ELR (cell line): ENCODE data around the gene IFITM2.
"Not testable (repeated sequence)": the region's sequence is repeated elsewhere in the genome, so short reads cannot be mapped to it uniquely, and the experiment has no call there.

Experiments used
- DNase-seq: peaks from one replicate; pipeline ENCODE4 v3.0.0-alpha.2; 2015; ENCODE audit warnings: low read depth

IFITM2 gene

DNA sequence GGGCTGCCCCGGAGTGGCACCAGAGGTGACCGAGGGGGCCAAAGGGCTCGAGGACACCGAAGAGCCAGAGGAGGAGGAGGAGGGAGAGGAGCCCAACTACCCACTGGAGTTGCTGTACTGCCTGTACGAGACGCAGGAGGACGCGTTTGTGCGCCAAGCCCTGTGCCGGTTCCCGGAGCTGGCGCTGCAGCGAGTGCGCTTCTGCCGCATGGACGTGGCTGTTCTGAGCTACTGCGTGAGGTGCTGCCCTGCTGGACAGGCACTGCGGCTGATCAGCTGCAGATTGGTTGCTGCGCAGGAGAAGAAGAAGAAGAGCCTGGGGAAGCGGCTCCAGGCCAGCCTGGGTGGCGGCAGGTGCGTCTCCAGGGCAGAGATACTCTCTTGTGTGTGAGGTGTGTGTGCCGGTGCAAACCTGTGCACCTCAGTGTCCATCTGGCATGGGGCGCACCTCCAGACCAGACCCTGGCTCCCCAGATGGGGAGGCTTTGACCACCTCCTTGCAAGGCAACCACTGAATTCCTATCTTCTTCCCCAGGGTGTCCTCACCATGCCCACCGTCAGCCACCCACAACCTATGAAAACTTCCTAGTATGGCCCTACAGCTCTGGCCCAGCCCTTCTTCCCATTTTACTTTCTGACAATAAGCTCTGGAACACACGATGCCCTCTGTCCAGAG is 26.0 kb upstream of the IFITM2 start:
- DNase-seq = no peak

DNA sequence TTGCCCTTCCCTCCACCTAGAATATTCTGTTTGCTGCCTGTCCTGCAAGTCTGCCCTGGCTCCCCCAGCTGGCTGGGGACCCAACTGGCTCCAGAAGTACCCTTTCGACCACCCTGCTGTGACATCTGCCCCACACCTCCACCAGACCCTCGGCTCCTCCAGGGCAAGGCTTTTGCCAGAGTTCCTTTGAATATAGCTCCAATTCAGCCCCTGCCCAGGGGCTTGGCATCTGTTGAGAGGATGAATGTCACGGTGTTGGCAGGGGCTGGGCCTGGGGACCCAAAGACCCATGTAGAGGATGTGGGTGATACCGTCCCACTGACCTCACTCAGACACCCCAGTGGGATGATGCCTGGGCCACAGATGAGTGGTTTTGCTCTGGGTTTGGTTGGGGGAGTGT is 25.4 kb upstream of the IFITM2 start:
- DNase-seq = no peak

DNA sequence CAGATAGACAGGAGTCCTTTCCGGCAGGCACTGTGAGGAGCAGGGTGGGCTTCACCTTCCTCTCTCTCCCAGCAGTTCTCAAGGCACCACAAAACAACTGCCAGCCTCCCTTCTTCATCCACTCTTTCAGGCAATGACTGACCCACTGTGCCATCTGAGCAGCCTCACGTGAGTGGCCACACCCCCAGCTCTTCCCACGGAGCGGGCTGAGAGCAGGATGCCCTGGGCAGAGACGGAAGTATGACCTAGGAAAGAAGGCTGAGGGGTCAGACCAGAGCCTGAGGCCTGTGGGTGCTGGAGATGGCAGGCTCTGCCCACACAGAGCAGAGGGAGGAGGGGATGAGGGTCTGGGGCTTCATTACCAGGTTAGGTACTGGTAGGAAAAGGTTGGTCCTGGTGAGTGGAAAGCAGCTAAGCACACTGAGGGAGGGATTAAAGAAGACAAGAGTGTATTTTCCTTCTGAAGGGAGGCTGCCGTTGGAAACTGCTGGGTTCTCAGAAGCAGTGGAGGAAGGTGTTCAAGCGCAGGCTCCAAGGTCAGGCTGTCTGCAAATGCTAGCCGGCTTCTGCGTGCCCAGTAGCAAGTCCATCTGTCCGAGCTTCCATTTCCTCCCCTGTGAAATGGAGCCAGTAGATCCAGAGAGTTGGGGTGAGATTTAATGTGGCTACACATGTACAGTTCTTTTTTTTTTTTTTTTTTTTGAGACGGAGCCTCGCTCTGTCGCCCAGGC is 24.8 kb upstream of the IFITM2 start:
- no peak for DNase-seq

- no peak for DNase-seq
Observed at GRCh38 chr11:283405-284104, 24.1 kb upstream of the IFITM2 start.

DNA sequence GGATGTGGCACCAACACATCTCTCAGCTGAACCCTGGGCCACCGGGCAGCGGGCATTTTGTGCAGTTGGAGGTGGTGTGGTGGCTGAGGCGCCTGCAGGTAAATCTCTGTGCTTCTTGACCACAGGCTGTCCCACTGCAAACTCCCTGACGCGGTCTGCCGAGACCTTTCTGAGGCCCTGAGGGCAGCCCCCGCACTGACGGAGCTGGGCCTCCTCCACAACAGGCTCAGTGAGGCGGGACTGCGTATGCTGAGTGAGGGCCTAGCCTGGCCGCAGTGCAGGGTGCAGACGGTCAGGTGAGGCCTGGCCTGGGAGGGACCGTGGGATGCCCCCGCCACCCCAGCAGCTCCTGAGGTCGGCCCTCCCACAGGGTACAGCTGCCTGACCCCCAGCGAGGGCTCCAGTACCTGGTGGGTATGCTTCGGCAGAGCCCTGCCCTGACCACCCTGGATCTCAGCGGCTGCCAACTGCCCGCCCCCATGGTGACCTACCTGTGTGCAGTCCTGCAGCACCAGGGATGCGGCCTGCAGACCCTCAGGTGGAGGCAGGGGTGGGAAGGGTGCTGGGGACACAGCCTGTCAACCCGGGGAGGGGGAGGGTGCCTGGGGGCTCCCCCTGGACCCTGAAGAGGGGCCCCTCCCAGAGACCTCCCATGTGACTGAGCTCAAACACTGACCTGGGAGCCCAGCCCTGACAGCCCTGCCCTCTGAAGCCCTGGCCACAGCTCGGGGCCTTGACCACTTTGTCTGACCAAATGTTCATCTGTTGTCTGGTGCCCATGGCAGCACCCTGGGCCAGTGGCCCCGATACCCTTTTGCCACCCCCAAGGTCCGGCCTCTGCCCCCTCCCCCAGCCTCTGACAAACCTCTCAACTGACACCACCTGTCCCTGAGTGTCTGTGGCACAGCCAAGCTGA is 23.3 kb upstream of the IFITM2 start:
- DNase-seq = no peak

DNA sequence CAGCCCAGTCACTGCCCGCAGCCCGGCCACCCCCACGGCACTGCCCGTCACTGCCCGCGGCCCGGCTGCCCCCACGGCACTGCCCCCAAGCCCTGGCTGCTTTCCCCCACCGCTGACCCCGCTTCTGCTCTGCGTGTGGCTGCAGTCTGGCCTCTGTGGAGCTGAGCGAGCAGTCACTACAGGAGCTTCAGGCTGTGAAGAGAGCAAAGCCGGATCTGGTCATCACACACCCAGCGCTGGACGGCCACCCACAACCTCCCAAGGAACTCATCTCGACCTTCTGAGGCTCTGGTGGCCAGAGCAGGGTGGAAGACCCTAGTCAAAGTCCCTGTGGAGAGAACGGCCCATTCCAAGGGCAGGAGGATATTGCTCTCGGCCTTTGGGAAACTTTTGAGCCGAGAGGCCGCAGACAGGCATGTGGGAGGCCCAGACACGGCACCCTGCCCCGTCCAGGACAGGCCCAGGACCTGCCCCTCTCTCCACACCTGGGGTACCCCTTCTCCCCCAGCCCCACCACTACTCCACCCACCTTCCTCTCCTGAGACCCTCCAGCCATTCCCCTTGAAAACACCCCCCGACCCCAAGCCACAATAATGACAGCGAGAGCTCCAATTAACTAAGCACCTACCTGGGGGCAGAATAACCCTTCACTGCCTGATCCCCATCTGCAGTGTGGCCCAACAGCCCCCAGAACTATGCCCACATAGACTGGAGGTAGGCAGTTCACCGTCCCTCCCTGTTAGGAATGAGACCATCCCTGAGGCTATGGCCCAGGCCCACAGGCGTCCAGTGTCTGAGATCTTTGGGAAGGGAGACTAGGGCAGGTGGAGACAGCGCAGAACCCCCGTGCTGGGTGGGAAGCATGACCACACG is 22.4 kb upstream of the IFITM2 start:
- no peak for DNase-seq

- no peak for DNase-seq
Observed at GRCh38 chr11:285894-286220, 21.8 kb upstream of the IFITM2 start.

DNA sequence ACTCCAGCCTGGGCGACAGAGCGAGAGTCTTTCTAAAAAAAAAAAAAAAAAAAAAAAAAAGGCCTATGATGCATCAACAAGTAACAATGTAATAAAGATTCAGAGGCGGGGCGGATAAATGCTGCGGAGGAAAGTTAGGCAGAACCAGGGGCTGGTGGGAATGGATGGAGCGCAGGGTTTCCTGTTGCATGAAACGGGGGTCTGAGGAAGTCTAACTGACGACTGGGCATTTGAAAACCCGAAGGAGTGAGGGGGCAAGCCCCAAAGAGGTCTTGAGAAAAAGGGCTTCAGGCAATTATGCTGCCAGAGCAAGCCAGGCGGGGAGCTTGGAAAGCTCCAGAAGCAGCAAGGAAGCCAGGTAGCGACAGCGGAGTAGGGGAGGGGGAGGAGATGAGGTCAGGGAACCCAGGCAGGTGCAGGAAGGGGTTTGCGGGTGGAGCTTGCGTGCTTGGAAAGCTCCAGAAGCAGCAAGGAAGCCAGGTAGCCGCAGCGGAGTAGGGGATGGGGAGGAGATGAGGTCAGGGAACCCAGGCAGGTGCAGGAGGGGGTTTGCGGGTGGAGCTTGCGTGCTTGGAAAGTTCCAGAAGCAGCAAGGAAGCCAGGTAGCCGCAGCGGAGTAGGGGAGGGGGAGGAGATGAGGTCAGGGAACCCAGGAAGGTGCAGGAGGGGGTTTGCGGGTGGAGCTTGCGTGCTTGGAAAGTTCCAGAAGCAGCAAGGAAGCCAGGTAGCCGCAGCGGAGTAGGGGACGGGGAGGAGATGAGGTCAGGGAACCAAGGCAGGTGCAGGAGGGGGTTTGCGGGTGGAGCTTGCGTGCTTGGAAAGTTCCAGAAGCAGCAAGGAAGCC is 20.4 kb upstream of the IFITM2 start:
- DNase-seq = not testable (repeated sequence)

DNA sequence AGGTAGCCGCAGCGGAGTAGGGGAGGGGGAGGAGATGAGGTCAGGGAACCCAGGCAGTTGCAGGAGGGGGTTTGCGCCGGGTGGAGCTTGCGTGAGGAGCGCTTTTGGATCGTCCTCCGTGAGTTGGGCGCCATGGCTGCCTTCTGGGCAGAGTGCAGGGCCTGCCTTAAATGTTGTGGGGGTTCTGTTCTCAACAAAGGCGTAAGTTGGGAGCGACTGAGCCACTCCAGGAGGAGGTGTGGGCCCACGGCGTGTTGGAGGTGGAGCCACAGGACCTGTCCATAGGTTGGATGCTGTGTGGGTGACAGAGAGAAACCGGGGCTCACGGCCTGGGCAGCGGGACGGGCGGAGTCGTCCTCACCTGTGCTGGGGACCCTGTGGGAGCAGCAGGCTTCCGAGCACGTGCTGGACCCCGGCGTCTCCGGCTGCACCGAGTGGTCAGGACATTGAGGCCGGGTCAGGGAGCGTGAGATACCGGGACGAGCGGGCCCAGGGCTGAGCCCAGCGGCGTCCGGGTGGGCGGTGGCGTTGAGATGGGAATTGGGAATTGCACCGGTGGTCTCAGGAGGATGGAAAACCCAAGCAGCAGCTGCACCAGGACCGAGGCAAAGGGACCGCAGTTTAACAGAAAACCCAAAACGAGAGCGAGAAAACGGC is 19.7 kb upstream of the IFITM2 start:
- DNase-seq = no peak

DNA sequence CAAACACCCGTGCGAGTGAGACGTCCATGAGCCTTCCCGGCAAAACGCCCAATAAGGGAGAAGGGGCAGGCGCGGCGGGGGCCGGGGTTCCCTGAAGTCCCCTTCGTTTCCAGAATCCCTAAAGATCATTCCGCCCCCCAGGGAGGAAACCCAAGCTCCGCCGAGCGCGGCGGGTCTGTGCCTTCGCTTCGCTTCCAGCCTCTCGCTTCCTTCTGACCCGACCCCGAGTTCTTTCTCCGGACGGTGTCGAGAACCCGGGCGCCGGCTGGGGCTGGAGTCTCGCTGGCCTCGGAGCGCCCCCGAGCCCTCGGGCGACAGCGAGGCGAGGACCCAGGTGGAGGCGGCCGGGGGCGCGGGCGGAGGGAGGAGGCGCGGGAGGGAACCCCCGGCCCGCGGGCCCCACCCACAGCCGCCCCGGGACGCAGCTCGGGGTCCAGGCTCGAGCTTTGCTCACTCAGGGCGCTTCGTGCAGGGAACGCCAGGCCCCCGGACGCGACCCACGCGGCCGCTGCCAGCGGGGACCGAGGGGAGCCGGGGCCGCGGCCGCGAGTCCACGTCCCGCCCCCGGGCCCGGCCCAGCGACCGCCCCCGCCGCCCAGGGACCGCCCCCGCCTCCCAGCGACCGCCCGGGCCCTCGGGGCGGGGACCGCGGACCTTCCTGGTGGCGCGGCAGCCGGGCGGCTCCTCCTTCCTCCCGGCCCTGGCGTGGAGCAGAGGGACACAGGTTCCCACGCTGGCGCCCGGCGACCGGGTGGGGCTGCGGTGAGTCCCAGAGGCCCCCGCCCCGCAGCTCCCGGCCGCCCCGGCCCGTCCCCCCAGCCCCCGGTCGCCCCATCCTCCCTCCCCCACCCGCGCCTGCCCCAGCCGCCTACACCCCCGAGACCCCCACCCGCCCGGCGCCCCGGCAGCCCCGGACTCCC is 18.9 kb upstream of the IFITM2 start, which contains the start of gene PGGHG:
Gene PGGHG, plus strand, starts transcription at position 649 of the 920 bp plus-strand sequence. CDS start 691 bp downstream, outside the sequence.
- DNase-seq = peak; percentile 55

- no peak for DNase-seq
Observed at GRCh38 chr11:289398-289711, 18.3 kb upstream of the IFITM2 start.

- DNase-seq = no peak
Observed at GRCh38 chr11:289712-290620, 17.6 kb upstream of the IFITM2 start.

DNA sequence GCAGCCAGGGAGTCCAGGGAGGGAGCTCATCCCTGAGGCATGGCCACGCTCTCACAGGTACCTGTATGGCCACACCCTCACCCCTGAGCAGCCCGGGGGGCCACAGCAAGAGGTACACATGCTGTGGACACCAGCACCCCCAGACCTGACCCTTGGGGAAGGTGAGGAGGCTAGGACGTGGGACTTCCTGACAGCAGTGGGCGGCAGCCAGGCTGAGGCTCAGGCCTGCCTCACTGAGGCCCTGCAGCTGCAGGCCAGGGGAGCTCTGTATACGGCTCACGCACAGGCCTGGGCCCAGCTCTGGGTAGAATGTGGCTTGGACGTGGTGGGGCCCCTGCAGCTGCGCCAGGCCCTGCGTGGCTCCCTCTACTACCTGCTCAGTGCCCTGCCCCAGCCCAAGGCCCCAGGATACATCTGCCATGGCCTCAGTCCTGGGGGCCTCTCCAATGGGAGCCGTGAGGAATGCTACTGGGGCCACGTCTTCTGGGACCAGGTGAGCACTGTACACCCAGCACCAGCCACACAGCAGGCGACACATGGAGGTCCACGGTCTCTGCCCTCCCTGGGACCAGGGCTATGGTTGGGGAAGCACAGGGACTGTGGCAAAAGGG is 16.9 kb upstream of the IFITM2 start:
- no peak for DNase-seq

DNA sequence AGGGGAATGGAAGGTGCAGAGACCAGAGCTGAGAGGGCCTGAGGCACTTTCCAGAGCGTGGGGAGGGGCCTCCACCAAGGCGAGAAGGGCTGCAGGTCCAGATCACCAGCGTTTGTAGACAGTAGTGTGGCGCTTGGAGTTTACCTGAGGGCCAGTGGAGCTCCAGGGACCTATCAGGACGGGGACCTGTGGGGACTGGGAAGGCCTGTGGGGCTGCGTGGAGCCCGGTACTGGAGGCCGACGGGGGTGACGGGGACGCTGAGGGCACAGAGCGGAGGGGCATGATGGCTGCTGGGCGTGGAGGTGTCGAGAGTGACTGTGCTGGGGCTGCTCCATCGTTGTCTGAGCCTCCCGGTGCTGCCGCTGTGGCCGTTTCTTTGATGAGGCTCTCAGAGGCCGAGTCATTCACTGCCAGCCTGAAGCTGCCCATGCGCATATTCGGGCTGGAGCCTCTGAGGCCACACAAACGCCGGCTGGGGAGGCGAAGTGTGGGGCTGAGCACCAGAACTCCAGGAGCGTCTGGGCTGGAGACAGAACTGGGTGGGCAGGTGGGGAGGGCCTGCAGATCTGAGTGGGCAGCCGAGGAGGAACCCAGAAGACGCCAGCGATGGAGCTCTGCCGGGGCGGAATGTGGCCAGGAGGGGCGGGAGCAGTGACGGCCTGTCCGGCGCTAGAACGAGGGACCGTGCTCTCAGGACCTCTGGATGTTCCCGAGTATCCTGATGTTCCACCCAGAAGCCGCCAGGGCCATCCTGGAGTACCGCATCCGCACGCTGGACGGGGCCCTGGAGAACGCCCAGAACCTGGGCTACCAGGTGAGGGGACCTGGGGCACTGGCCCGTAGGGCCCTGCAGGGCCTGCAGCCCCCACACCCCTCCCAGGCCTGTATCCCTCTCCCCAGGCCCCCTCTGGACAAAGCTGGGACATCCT is 16.1 kb upstream of the IFITM2 start:
- DNase-seq = no peak

- DNase-seq = no peak
Observed at GRCh38 chr11:292211-293121, 15.2 kb upstream of the IFITM2 start.
